Smooth muscle cell (in vitro differentiated cells): ENCODE measurements around the gene GTPBP3. TPM values are rescaled to one million over a fixed set of nuclear protein-coding genes. Genes with fewer than 3 reads are reported as not detected.

Experiments used
- DNase-seq: peaks from one replicate; lab custom pipeline; 2025; ENCODE audit not compliant: unreplicated experiment; lab: John Stamatoyannopoulos, UW
- H2AFZ ChIP-seq: fragments of 200-600 bp; sonication (generic); 2 replicates; pipeline ENCODE4 v1.6.0; 2016; ENCODE audit warnings: antibody characterized with exemption, low read depth, mild to moderate bottlenecking
- H3F3A ChIP-seq: fragments of 200-600 bp; sonication (generic); 2 replicates; pipeline ENCODE4 v1.6.0; 2017; ENCODE audit warnings: antibody characterized with exemption, low read depth
- H3K27ac ChIP-seq: fragments of 200-600 bp; sonication (generic); 2 replicates; pipeline ENCODE4 v1.5.1; 2016; ENCODE audit warnings: low read depth, mild to moderate bottlenecking
- H3K27me3 ChIP-seq: fragments of 200-600 bp; sonication (generic); 2 replicates; pipeline ENCODE4 v1.6.1; 2016; ENCODE audit warnings: low read depth, mild to moderate bottlenecking
- H3K36me3 ChIP-seq: fragments of 200-600 bp; sonication (generic); 2 replicates; pipeline ENCODE4 v1.5.1; 2016; ENCODE audit warnings: low read depth
- H3K4me1 ChIP-seq: fragments of 200-600 bp; sonication (generic); 2 replicates; pipeline ENCODE4 v1.5.1; 2016; ENCODE audit warnings: low read depth
- H3K4me2 ChIP-seq: fragments of 200-600 bp; sonication (generic); 2 replicates; pipeline ENCODE4 v1.6.0; 2016; ENCODE audit warnings: mild to moderate bottlenecking
- H3K4me3 ChIP-seq: fragments of 200-600 bp; sonication (generic); 2 replicates; pipeline ENCODE4 v1.5.1; 2016; ENCODE audit warnings: mild to moderate bottlenecking
- H3K79me2 ChIP-seq: fragments of 200-600 bp; sonication (generic); 2 replicates; pipeline ENCODE4 v1.6.0; 2016; ENCODE audit warnings: low read depth, mild to moderate bottlenecking
- H3K9ac ChIP-seq: fragments of 200-600 bp; sonication (generic); 2 replicates; pipeline ENCODE4 v1.6.0; 2016; ENCODE audit warnings: low read depth
- H3K9me3 ChIP-seq: fragments of 200-600 bp; sonication (generic); replicated peaks from 2 replicates; pipeline ENCODE4 v1.5.1; 2016; ENCODE audit warnings: low read depth
- H4K20me1 ChIP-seq: fragments of 200-600 bp; sonication (generic); 2 replicates; pipeline ENCODE4 v1.6.0; 2016; ENCODE audit warnings: low read depth
- WGBS: methylation state at CpG from one replicate; pipeline ENCODE4 v1.1.7; 2016; ENCODE audit warnings: low lambda C conversion rate; 5-methylcytosine and 5-hydroxymethylcytosine counted together
- polyA plus RNA-seq: library from polyadenylated mRNA; unstranded; fragments of >200 nt; fragmentation: Nextera tagmentation; extraction: Ambion mirVana; gene quantifications from 2 replicates; pipeline ENCODE4 v1.2.1, GENCODE V29; 2016
- total RNA-seq: library from RNA; depleted of rRNA; stranded (reverse); fragments of >200 nt; gene quantifications from 2 replicates; pipeline ENCODE4 v1.2.3, GENCODE V29; 2014
- TF ChIP-seq, protein P1 (sequence below): fragments of 200-600 bp; sonication (generic); IDR thresholded peaks from 2 replicates; pipeline ENCODE4 v1.5.1; 2017; ENCODE audit warnings: borderline replicate concordance, mild to moderate bottlenecking, antibody characterized with exemption; ENCODE audit not compliant: insufficient read depth, poor library complexity, severe bottlenecking

Gene GTPBP3
- total and polyA plus RNA-seq, 2 experiments from 2014 or later: 16.5 to 19.6 TPM

GRCh38 chr19:17307876-17308377 lies 29.4 kb upstream of the GTPBP3 start:
- H2AFZ ChIP-seq: no peak overlapping the region
- H4K20me1 ChIP-seq: peaks cover 24% of the 10 kb centered on the region
- H3K4me3 ChIP-seq: no peak overlapping the region
- no peaks in the 10 kb centered on the region for H3K36me3 ChIP-seq
- H3K27me3 ChIP-seq: no peaks in the 10 kb centered on the region
- TF ChIP-seq, protein P1, sequence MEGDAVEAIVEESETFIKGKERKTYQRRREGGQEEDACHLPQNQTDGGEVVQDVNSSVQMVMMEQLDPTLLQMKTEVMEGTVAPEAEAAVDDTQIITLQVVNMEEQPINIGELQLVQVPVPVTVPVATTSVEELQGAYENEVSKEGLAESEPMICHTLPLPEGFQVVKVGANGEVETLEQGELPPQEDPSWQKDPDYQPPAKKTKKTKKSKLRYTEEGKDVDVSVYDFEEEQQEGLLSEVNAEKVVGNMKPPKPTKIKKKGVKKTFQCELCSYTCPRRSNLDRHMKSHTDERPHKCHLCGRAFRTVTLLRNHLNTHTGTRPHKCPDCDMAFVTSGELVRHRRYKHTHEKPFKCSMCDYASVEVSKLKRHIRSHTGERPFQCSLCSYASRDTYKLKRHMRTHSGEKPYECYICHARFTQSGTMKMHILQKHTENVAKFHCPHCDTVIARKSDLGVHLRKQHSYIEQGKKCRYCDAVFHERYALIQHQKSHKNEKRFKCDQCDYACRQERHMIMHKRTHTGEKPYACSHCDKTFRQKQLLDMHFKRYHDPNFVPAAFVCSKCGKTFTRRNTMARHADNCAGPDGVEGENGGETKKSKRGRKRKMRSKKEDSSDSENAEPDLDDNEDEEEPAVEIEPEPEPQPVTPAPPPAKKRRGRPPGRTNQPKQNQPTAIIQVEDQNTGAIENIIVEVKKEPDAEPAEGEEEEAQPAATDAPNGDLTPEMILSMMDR: no peak
- H3K4me1 ChIP-seq: peaks cover 13% of the 10 kb centered on the region
- no peak for DNase-seq
- H3K9me3 ChIP-seq: no peaks in the 10 kb centered on the region
- no peak overlapping the region for H3K27ac ChIP-seq
- peaks cover 34% of the 10 kb centered on the region for H3K79me2 ChIP-seq
- H3F3A ChIP-seq: peaks cover 5% of the 10 kb centered on the region
- WGBS: 88% methylated on average over 8 of the region's 8 CpGs
- H3K9ac ChIP-seq: no peak overlapping the region
- no peak overlapping the region for H3K4me2 ChIP-seq

DNA sequence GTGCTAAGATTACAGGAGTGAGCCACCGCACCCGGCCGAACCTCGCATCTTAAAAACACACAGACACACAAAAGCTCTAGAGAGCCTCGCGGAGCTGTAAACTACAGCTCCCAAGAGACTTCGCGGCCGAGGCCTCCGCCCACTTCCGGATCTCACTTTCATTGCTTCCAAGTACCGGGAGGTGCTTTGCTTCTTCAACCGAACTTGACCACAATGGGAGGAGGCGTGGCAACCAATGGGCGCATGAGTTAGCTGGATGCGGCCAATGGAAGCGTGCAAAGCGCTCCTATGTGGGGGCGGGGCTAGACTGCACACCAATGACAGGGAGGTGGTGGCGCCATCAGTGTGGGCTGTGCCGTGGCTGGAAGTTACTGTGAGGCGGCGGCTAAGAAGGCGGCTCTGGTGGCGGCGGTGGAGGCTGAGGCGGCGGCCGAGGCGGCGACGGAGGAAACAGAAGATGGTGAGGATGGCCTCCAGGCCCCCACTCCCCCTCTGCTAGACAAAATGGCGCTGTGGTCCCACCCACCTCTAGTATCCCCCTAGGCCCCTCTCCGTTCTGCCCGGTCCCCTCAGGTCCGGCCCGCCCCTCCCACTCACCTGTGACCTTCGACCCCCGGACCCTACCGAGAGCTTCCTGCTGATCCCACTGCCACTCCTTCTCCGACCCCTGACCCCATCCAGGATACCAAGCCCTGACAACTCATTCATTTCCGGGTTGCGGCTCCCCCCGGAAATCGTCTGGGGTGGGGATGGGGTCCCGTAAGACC lies 28.0 kb upstream of the GTPBP3 start, which contains the start of gene DDA1:
DDA1 (plus strand) TSS at position 366 of the 767 bp plus-strand sequence; CDS start at position 458, 92 bp downstream.
- Histone ChIP-seq H3K79me2 (peaks cover 36% of the 10 kb centered on the region), H3K27me3 (no peaks in the 10 kb centered on the region), H3K9ac (peak within 1 kb of the TSS; percentile 98), H3K4me2 (peak within 1 kb of the TSS; percentile 100), H3K4me1 (peaks cover 13% of the 10 kb centered on the region), H4K20me1 (peaks cover 37% of the 10 kb centered on the region), H3K4me3 (peak within 1 kb of the TSS; percentile 97), H3F3A (peaks cover 4% of the 10 kb centered on the region), H3K9me3 (no peaks in the 10 kb centered on the region), H3K27ac (peak within 1 kb of the TSS; percentile 93), H2AFZ (no peak within 1 kb of the TSS), H3K36me3 (no peaks in the 10 kb centered on the region)
- WGBS: 1% methylated on average over 42 of the region's 46 CpGs
- DNase-seq: peak; percentile 90
- TF ChIP-seq, protein P1: no peak

- TF ChIP-seq, protein P1: no peak
- peaks cover 36% of the 10 kb centered on the region for H3K79me2 ChIP-seq
- H3K4me2 ChIP-seq: peak overlapping the region; percentile 100
- H2AFZ ChIP-seq: no peak overlapping the region
- H3K4me3 ChIP-seq: peak overlapping the region; percentile 97
- no peaks in the 10 kb centered on the region for H3K9me3 ChIP-seq
- 9% methylated on average over 23 of the region's 23 CpGs for WGBS
- H4K20me1 ChIP-seq: peaks cover 39% of the 10 kb centered on the region
- no peak for DNase-seq
- H3K4me1 ChIP-seq: peaks cover 13% of the 10 kb centered on the region
- H3K27ac ChIP-seq: peak overlapping the region; percentile 93
- no peaks in the 10 kb centered on the region for H3F3A ChIP-seq
- H3K36me3 ChIP-seq: no peaks in the 10 kb centered on the region
- no peaks in the 10 kb centered on the region for H3K27me3 ChIP-seq
- peak overlapping the region; percentile 98 for H3K9ac ChIP-seq
These were observed 27.3 kb upstream of the GTPBP3 start for GRCh38 chr19:17309965-17310461.
